Left ventricle myocardium superior (tissue), 1 donor: Measurements from ENCODE around the gene ASB5. TPM values are rescaled to one million over a fixed set of nuclear protein-coding genes. Genes with fewer than 3 reads are reported as not detected.
"Not testable (repeated sequence)": the region's sequence is repeated elsewhere in the genome, so short reads cannot be mapped to it uniquely, and the experiment has no call there.

ENCODE experiments used
- ATAC-seq: fragments of 200-7000 bp; cut with Tn5 transposase; one replicate; pipeline ENCODE4 v1.9.1; 2020; ENCODE audit warnings: mild to moderate bottlenecking, moderate library complexity
- DNase-seq: peaks from one replicate; pipeline ENCODE4 v3.0.0-alpha.2; 2020
- intact Hi-C: fragments of 100-400 bp; cut with micrococcal nuclease; formaldehyde crosslinking; loops from one replicate; pipeline ENCODE4 v1.11.0; 2022
- total RNA-seq: library from RNA; stranded (reverse); fragmentation: NEBNext Ultra II Directional; extraction: Animal tissue kit (Norgen Biotek cat#: 25700); gene quantifications from one replicate; pipeline ENCODE4 v1.2.1, GENCODE V29; 2021
- donor health status: DM: no; HTN: yes; CAD: no; lungs with severe emphysema.

The ASB5 gene
- total RNA-seq, 1 donor from 2014 or later = 3.1 TPM

- no peak for ATAC-seq
Measured at GRCh38 chr4:176236946-176237345, 32.1 kb downstream of the ASB5 start.

GRCh38 chr4:176230836-176231235 is 38.2 kb downstream of the ASB5 start:
- intact Hi-C loops = no loop called here
- DNase-seq = no peak
- ATAC-seq = peak; percentile 87

More at GRCh38 chr4:176236946-176237345, 32.1 kb downstream of the ASB5 start:
- no peak for DNase-seq
- intact Hi-C loops = no loop called here

GRCh38 chr4:176229645-176230044 is 39.4 kb downstream of the ASB5 start:
- DNase-seq (no peak), ATAC-seq (no peak)
- intact Hi-C loops = no loop called here

GRCh38 chr4:176226736-176227135 is 42.3 kb downstream of the ASB5 start:
- DNase-seq = no peak
- ATAC-seq = no peak
- intact Hi-C loops = no loop called here

- DNase-seq = no peak
- no peak for ATAC-seq
- intact Hi-C loops = no loop called here
Measured at GRCh38 chr4:176223561-176223960, 45.5 kb downstream of the ASB5 start.

- no peak for ATAC-seq
- DNase-seq = no peak
- intact Hi-C loops = no loop called here
Measured at GRCh38 chr4:176222149-176222548, 46.9 kb downstream of the ASB5 start.

- intact Hi-C loops = no loop called here
Measured at GRCh38 chr4:176217510-176217909, 51.5 kb downstream of the ASB5 start.

GRCh38 chr4:176212351-176212750 is 56.7 kb downstream of the ASB5 start:
- ATAC-seq, DNase-seq, intact Hi-C loops: not testable (repeated sequence)

More at GRCh38 chr4:176217510-176217909, 51.5 kb downstream of the ASB5 start:
- no peak for ATAC-seq
- DNase-seq = no peak

- intact Hi-C loops = no loop called here
- DNase-seq = no peak
- no peak for ATAC-seq
Measured at GRCh38 chr4:176210579-176211296, 58.3 kb downstream of the ASB5 start.

- DNase-seq = no peak
- intact Hi-C loops = no loop called here
- no peak for ATAC-seq
Measured at GRCh38 chr4:176210101-176210500, 58.9 kb downstream of the ASB5 start.

GRCh38 chr4:176209535-176209934 is 59.5 kb downstream of the ASB5 start:
- no peak for ATAC-seq
- intact Hi-C loops = no loop called here
- no peak for DNase-seq

GRCh38 chr4:176207839-176208238 is 61.2 kb downstream of the ASB5 start:
- DNase-seq = no peak
- intact Hi-C loops = no loop called here
- peak; percentile 78 for ATAC-seq

GRCh38 chr4:176205299-176205698 is 63.7 kb downstream of the ASB5 start:
- no peak for ATAC-seq
- intact Hi-C loops = no loop called here
- no peak for DNase-seq

GRCh38 chr4:176198316-176198903 is 70.6 kb downstream of the ASB5 start:
- DNase-seq = no peak
- no peak for ATAC-seq
- intact Hi-C loops = no loop called here

GRCh38 chr4:176195184-176195978 is 73.6 kb downstream of the ASB5 start, which contains the start of gene SPATA4:
SPATA4 (minus strand) TSS chr4:176195585; CDS start chr4:176195562, 23 bp downstream.
- DNase-seq (peak; percentile 97), ATAC-seq (peak; percentile 100)
- intact Hi-C loops = no loop called here

- ATAC-seq (no peak), DNase-seq (no peak)
- intact Hi-C loops = no loop called here
Measured at GRCh38 chr4:176193938-176194337, 75.1 kb downstream of the ASB5 start.

- DNase-seq (no peak), ATAC-seq (no peak)
- intact Hi-C loops = no loop called here
Measured at GRCh38 chr4:176193126-176193525, 75.9 kb downstream of the ASB5 start.

- ATAC-seq (no peak), DNase-seq (no peak)
- intact Hi-C loops = no loop called here
Measured at GRCh38 chr4:176191974-176192373, 77.0 kb downstream of the ASB5 start.

GRCh38 chr4:176189891-176190795 is 78.9 kb downstream of the ASB5 start:
- intact Hi-C loops = no loop called here
- DNase-seq = no peak
- ATAC-seq = no peak
